ENCODE data around the gene GNAL.

Gene GNAL

GRCh38 chr18:11724781-11725180 is 35.7 kb downstream of the GNAL start:
- no peak for DNase-seq (ENCODE audit: low read depth, low spot score)

DNA sequence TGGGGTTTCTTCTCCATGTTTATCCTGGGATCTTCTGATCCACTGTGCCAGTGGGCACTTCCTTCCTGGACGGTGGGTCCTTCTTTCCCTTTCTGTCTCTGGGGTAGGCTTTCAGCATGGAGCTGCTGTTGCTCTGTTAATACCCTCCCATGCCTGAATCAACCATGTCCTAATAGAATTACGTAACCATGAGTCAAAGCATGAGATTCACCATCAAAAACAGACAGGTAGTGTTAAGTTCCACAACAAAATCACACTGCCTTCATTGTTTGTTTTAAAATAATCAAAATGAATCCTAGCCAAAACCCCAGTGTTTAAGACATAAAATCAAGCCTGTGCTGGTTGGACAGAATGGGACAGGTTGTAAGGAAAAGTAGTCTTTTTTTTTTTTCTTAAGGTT is 37.5 kb downstream of the GNAL start:
- no peak for DNase-seq (ENCODE audit: low read depth, low spot score)

DNA sequence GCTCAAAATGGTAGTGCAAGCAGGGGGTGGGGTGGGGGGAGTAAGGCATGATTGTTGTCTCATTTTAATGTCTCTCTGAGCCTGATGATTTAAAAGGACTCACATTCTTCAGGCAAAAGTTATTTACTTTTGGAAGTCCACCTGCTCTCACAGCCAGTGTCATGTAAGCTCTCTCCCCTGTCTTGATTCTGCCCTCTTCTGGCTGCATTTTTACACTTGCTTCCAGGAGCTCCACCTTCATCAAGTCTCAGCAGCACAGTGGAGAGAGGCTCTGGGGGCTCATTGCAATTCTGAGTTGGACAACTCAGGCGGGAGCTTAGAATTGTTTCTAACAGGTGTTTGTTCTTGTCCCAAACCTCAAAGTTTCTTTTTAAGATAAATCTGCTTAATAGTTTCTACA is 39.2 kb downstream of the GNAL start:
- no peak for DNase-seq (ENCODE audit: low read depth, low spot score)

DNA sequence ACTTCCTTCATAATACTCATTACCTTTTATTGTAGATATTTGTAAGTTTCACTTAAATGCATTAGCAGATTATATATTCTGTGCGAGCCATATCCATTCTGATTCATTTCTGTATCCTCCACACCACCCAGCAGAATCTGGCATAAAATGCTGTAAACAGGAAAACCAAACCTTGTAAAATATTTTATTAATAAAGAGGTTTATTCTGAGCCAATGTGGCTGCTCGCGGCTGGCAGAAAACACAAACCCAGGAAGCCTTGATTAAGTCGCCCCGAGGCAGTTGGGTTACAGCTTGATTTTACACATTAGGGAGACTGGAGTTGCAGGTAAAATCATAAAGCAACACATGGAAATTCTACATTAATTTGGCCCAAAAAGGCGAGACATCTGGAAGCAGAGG is 40.5 kb downstream of the GNAL start:
- no peak for DNase-seq (ENCODE audit: low read depth, low spot score)

DNA sequence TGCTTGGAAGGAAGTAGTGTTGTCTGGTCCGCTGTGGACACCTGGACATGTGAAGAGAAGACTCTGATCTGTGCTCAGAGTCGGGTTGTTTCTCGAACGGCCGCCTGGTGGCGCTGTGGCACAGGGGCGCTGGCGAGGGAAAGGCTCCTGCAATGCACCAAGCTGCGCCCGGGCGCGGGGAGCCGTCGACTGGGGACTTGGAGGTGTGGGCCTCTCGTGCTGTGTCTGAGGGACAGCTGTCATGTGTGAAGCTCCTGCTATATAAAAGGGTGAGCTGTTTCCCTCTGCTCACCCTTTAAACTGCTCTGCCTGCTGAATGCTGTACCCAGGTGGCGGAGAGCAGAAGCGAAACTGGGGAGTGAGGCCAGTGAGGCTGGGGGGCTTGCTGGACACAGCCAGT is 44.0 kb downstream of the GNAL start:
- DNase-seq (ENCODE audit: low read depth, low spot score) = peak; percentile 41

DNA sequence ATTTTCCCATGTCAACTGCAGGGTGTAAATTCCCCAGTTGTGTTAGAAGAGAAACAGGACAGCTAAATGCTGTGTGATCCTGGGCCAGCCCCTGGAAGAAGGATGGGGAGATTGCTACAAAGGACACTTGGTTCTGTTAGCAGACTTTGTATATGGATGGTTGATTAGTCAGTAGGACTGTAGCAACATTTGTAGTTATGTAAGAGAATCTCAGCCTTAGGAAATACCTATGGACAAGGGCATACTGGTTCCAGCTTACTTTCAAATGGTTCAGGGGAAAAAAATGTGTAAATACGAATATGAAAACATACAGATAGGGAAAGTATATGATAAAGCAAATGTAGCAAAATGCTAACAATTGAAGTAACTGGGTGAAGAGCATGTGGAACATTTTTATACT is 47.6 kb downstream of the GNAL start:
- DNase-seq (ENCODE audit: low read depth, low spot score) = no peak

GRCh38 chr18:11739893-11740292 is 50.8 kb downstream of the GNAL start:
- no peak for DNase-seq (ENCODE audit: low read depth, low spot score)

DNA sequence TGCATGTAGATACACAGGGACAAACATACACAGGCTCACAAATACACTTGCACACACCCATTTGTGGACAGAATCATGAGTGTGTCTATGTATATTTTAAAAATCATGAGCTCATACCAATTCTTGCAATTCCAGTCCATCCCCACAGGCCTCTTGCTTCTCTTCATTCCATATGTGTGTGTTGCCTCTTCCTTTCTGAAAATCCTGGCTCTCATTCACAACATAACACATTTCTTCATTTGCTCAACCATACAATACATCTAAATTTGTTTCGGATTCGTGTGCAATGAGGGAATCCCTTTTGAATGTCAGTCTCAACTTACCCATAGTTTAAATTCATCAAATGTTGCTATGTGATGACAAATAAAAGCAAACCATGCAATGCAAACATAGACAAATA is 51.4 kb downstream of the GNAL start:
- no peak for DNase-seq (ENCODE audit: low read depth, low spot score)

DNA sequence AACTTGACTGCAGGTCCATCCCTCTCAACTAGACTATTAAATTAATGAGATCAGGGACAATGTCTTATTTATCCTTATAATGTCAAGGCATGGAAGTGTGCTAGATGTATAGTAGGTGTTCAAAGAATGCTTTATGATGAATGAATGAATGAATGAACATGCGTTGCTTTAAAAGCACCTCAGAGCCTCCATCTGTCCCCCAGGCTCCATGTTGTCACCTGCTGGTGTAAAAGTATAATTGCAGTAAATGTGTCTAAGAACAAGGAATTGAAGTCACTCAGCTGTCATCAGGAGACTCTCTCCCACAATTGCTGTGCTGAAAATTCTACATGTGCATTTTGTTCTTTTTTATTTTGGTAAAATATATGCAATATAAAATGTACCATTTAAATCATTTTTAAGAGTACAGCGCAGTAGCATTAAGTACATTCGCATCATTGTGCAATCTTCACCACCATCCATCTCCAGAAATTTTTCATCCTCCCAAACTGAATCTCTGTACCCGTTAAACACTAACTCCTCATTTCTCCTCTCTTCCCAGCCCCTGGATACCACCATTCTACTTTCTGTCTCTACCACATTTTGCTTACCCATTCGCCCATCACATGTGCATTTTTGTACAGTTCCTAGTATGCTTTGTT is 52.6 kb downstream of the GNAL start:
- no peak for DNase-seq (ENCODE audit: low read depth, low spot score)

DNA sequence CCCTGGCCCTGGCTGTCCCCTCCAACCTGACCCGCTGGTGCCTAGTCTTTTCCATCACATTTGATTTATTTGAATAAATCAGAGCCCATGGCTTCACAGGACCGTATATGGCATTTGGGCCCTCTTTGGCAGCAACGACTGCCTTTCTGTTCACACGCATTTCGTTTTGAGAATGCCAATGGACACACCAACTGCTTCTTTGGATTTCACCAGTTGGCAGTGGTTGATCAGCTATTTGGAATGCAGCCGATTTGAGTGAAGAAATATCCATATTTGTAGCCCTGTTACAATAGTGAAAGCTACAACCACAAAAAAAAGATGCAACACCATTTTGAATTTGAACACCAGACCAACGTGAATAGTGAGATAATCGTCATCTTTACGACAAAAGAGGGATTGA is 56.5 kb downstream of the GNAL start:
- DNase-seq (ENCODE audit: low read depth, low spot score) = no peak

GRCh38 chr18:11747286-11747685 is 58.2 kb downstream of the GNAL start:
- no peak for DNase-seq (ENCODE audit: low read depth, low spot score)

- DNase-seq (ENCODE audit: low read depth, low spot score) = no peak
Measured at GRCh38 chr18:11747731-11748130, 58.7 kb downstream of the GNAL start.

GRCh38 chr18:11749305-11749704 is 60.2 kb downstream of the GNAL start:
- DNase-seq (ENCODE audit: low read depth, low spot score) = no peak

- no peak for DNase-seq (ENCODE audit: low read depth, low spot score)
Measured at GRCh38 chr18:11750171-11750570, 61.1 kb downstream of the GNAL start.

DNA sequence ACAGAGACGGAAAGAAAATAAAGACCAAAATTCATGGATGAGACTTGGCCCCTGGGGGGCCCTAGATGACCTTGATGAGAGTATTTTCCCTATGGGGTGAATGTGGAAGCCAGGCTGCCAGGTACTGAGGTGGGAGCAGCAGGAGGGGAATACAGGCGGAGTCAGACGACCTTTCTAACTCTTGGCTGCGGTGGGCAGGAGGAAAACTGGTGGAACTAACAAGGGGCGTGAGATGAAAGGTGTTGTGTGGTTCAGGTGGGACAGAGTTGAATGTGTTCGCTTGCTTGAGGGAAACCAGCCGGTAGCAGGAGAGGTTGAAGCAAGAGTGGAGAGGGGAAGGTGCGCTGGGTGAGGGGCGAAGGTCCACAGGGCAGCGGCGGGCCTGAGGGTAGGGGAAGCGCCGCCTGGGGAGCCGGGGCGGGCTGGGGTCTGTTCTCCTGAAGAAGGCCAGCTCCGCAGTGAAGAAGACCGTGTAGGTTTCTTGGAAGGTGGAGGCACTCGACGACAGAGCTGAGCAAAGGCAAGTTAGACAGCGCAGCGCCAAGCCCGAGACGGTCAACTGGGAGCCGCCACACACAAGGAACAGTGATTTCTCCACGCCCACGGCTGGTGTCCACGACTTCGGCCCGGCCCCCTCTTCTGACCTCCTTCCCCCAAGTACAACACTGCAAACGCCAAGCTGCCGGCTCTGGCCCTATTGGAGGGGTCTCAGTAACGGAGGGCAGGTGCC is 61.7 kb downstream of the GNAL start:
- DNase-seq (ENCODE audit: low read depth, low spot score) = no peak

- no peak for DNase-seq (ENCODE audit: low read depth, low spot score)
Measured at GRCh38 chr18:11751341-11752115, 62.5 kb downstream of the GNAL start.

GRCh38 chr18:11752116-11752911 is 63.2 kb downstream of the GNAL start:
- DNase-seq (ENCODE audit: low read depth, low spot score) = peak; percentile 34

DNA sequence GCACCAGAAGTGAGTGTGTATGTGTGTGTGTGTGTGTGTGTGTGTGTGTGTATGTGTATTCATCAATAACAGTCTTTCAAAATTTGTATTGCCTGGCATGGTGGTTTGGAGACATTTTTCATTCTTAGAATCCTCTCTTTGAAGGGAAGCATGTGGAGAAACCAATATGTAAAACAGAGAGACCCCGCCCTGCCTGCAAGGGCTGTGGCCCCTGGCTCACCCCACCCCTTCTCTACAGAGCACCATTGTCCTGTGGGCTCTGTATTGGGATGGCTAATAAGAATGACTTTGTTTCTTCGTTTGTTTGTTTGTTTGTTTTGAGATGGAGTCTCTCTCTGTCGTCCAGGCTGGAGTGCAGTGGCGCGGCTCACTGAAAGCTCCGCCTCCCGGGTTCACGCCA is 65.9 kb downstream of the GNAL start:
- DNase-seq (ENCODE audit: low read depth, low spot score) = no peak

- DNase-seq (ENCODE audit: low read depth, low spot score) = no peak
Measured at GRCh38 chr18:11757084-11757590, 68.1 kb downstream of the GNAL start.

DNA sequence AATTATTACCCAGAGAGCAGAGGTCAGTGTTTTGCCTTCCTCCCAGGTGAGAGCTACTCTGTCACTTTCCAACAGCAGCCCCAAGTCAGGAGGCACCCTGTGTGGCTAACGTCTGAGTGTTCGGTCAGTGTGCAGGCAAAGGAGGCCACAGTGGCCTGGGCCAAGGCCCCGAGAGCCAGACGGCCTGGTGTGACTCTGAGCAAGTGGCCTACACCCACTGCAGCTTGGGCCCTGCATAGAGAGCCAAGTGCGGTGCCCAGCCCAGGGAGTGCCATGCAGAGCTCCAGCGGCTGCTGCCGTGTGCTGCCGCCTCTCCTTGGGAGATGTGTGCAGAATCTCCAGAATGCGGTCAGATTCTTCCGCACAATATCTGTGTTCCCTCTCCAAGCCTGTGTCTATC is 70.4 kb downstream of the GNAL start:
- DNase-seq (ENCODE audit: low read depth, low spot score) = no peak

DNA sequence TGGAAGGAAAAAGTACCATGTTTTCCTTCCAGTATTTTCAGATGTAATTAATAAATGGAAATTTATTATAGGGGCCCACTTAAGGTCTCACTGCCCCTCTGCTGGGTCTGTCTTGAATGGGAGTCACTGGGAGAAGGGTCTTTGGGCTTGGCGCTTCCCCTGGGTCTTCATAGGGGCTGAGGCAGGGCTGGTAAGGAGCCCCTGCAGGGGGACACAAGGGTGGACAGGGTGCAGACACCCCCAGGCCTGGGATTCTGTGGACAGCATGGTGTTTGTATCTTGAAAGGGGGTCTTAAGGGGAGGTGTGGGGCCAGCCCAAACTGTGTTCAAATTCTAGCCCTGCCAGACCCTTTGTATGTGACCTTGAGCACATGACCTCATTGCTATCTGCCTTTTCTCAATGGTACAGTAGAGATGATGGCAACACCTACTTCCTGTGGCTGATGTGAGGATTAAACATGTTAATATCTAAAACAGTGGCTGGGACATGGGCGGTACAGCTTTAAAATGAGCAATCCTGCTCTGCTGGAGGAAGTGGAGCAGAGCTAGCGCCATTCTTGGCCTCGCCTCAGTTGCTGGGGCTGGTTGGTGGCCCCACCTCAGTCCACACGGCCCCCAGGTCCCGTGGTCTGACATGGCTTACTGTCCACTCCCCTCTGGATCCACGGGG is 71.6 kb downstream of the GNAL start:
- DNase-seq (ENCODE audit: low read depth, low spot score) = no peak

All from brain pericyte (primary cell).